CD14-positive monocyte (primary cell): ENCODE results near the gene SCYGR1. TPM values are rescaled to one million over a fixed set of nuclear protein-coding genes. Genes with fewer than 3 reads are reported as not detected.

Source experiments
- DNase-seq, 3 donors: peaks; one replicate each; pipeline ENCODE4 v3.0.0-alpha.2; 2011 to 2022
- H2AFZ ChIP-seq: 2 replicates; pipeline ENCODE4 v1.6.0; 2012; ENCODE audit warnings: mild to moderate bottlenecking, low read depth, low read length, inconsistent platforms; ENCODE audit not compliant: insufficient read depth, poor library complexity, severe bottlenecking
- H3K27ac ChIP-seq, 2 donors: 1 replicate in 1 of 2; 2 replicates in 1 of 2; pipeline ENCODE4 v1.5.1; 2012 to 2013; ENCODE audit warnings: low read length in 2 of 2, control low read depth in 1 of 2, inconsistent platforms in 1 of 2, low read depth in 1 of 2, mild to moderate bottlenecking in 1 of 2
- H3K27me3 ChIP-seq, 2 donors: one replicate each; pipeline versions ENCODE4 v1.6.0 to v1.6.1; 2011 to 2013; ENCODE audit warnings: low read length in 2 of 2; ENCODE audit not compliant: control insufficient read depth in 2 of 2, insufficient read depth in 2 of 2
- H3K36me3 ChIP-seq, 2 donors: replicated peaks in 1 of 2; 1 replicate in 1 of 2; 2 replicates in 1 of 2; pipeline versions ENCODE4 v1.5.1 to v1.6.1; 2012 to 2013; ENCODE audit warnings: low read length in 2 of 2, control low read depth in 1 of 2, inconsistent platforms in 1 of 2, mild to moderate bottlenecking in 1 of 2; ENCODE audit not compliant: insufficient read depth in 2 of 2, control insufficient read depth in 1 of 2
- H3K4me1 ChIP-seq, 2 donors: 1 replicate in 1 of 2; 2 replicates in 1 of 2; pipeline versions ENCODE4 v1.5.1 to v1.6.1; 2012 to 2013; ENCODE audit warnings: low read length in 2 of 2, control low read depth in 1 of 2, inconsistent platforms in 1 of 2, mild to moderate bottlenecking in 1 of 2, moderate library complexity in 1 of 2; ENCODE audit not compliant: insufficient read depth in 2 of 2, control insufficient read depth in 1 of 2
- H3K4me2 ChIP-seq: replicated peaks from 2 replicates; pipeline ENCODE3; 2012; ENCODE audit warnings: low read length, moderate library complexity, mild to moderate bottlenecking; ENCODE audit not compliant: poor library complexity, severe bottlenecking; ENCODE audit errors: extremely low read depth
- H3K4me3 ChIP-seq, 3 experiments: fragments of 200-600 bp in 1 of 3; sonication (generic) in 1 of 3; replicated peaks in 1 of 3; 1 replicate in 2 of 3; 2 replicates in 1 of 3; pipeline ENCODE4 v1.5.1; 2011 to 2013; ENCODE audit warnings: low read length in 3 of 3, mild to moderate bottlenecking in 3 of 3, control low read depth in 2 of 3, low read depth in 2 of 3, inconsistent platforms in 1 of 3, moderate library complexity in 1 of 3
- H3K79me2 ChIP-seq: 2 replicates; pipeline ENCODE4 v1.6.0; 2012; ENCODE audit warnings: mild to moderate bottlenecking, control low read depth, inconsistent platforms, low read length, moderate library complexity; ENCODE audit not compliant: insufficient read depth
- H3K9ac ChIP-seq: 2 replicates; pipeline ENCODE4 v1.6.0; 2017; ENCODE audit warnings: low read length, mild to moderate bottlenecking; ENCODE audit not compliant: insufficient read depth, poor library complexity, severe bottlenecking
- H3K9me3 ChIP-seq, 2 donors: replicated peaks in 1 of 2; 1 replicate in 1 of 2; 2 replicates in 1 of 2; pipeline versions ENCODE4 v1.5.1 to v1.6.1; 2012 to 2013; ENCODE audit warnings: low read length in 2 of 2, control low read depth in 1 of 2; ENCODE audit not compliant: control insufficient read depth in 1 of 2, insufficient read depth in 1 of 2
- H4K20me1 ChIP-seq: 2 replicates; pipeline ENCODE4 v1.6.0; 2012; ENCODE audit warnings: mild to moderate bottlenecking, low read length, control low read depth, moderate library complexity; ENCODE audit not compliant: insufficient read depth
- H3K27ac Mint-ChIP-seq, 7 donors: one replicate each; pipeline ENCODE4 v1.8.0; 2020; ENCODE audit warnings: mild to moderate bottlenecking in 7 of 7, mixed read lengths in 7 of 7, moderate library complexity in 6 of 7, inconsistent platforms in 2 of 7
- H3K27me3 Mint-ChIP-seq, 3 donors: one replicate each; pipeline ENCODE4 v1.8.0; 2021 to 2022; ENCODE audit warnings: low read depth in 3 of 3, mild to moderate bottlenecking in 3 of 3, mixed read lengths in 3 of 3, moderate library complexity in 3 of 3, inconsistent platforms in 1 of 3
- H3K36me3 Mint-ChIP-seq, 2 donors: one replicate each; pipeline ENCODE4 v1.8.0; 2020; ENCODE audit warnings: mixed read lengths in 2 of 2, inconsistent platforms in 1 of 2, mild to moderate bottlenecking in 1 of 2
- H3K4me1 Mint-ChIP-seq: one replicate; pipeline ENCODE4 v1.8.0; 2020; ENCODE audit warnings: mild to moderate bottlenecking, mixed read lengths
- H3K4me3 Mint-ChIP-seq, 2 donors: one replicate each; pipeline ENCODE4 v1.8.0; 2020; ENCODE audit warnings: mild to moderate bottlenecking in 2 of 2, mixed read lengths in 2 of 2, moderate library complexity in 1 of 2
- H3K9me3 Mint-ChIP-seq, 7 donors: one replicate each; pipeline ENCODE4 v1.8.0; 2020 to 2022; ENCODE audit warnings: mixed read lengths in 7 of 7, mild to moderate bottlenecking in 6 of 7, moderate library complexity in 6 of 7, inconsistent platforms in 2 of 7
- CTCF ChIP-seq: fragments of 200-600 bp; IDR thresholded peaks from one replicate; pipeline ENCODE4 v1.8.0; 2022; ENCODE audit warnings: antibody characterized with exemption, mild to moderate bottlenecking
- WGBS: methylation state at CpG from one replicate; pipeline ENCODE4 v1.1.5; 2013; ENCODE audit warnings: missing lambda C conversion rate; ENCODE audit not compliant: insufficient coverage; 5-methylcytosine and 5-hydroxymethylcytosine counted together
- intact Hi-C, 2 donors: fragments of 100-400 bp; cut with micrococcal nuclease; formaldehyde crosslinking; loops; one replicate each; pipeline versions ENCODE4 v1.15.0 to v1.15.1; 2023
- polyA plus RNA-seq, 3 donors: library from polyadenylated mRNA; depleted of rRNA in 1 of 3; unstranded in 2 of 3; stranded (reverse) in 1 of 3; fragments of 300-500 nt in 2 of 3; fragments of >200 nt in 1 of 3; fragmentation: Illumina TruSeq in 2 of 3; gene quantifications; 1 replicate in 2 of 3; 2 replicates in 1 of 3; pipeline ENCODE4 v1.2.3, GENCODE V29; 2012 to 2021

SCYGR1 gene
- polyA plus RNA-seq, 3 donors: not detected

- intact Hi-C loops: loop anchor here (2.0 to 5.0 kb wide), 4 partner anchors 36 to 448 kb away; partner anchors contain the start of gene MFF (in 1 of the 2)
- DNase-seq: peak; percentile 96 to 99 (median 97)
- peak overlapping the region in 1 of 2 donors; percentile 60 for H3K4me3 Mint-ChIP-seq
- no peak overlapping the region for H2AFZ ChIP-seq
- no peaks in the 10 kb centered on the region for H3K79me2 ChIP-seq
- H3K36me3 ChIP-seq: no peaks in the 10 kb centered on the region
- H3K27me3 ChIP-seq: no peaks in the 10 kb centered on the region
- H3K27ac ChIP-seq: peak overlapping the region; percentile 91 to 93
- H4K20me1 ChIP-seq: no peaks in the 10 kb centered on the region
- H3K4me2 ChIP-seq: peak overlapping the region; percentile 38
- H3K4me1 Mint-ChIP-seq: peaks cover 65% of the 10 kb centered on the region
- H3K36me3 Mint-ChIP-seq: peaks cover 2 to 4% of the 10 kb centered on the region in 2 donors
- H3K9me3 ChIP-seq: no peaks in the 10 kb centered on the region
- H3K9ac ChIP-seq: peak overlapping the region; percentile 60
- TF ChIP-seq CTCF: no peak
- 0% methylated on average over 1 of the region's 9 CpGs for WGBS
- peak overlapping the region in 1 of 3 experiments; percentile 43 for H3K4me3 ChIP-seq
- H3K27ac Mint-ChIP-seq: peak overlapping the region; percentile 96 to 100 (median 99)
- H3K4me1 ChIP-seq: peaks cover 58 to 74% of the 10 kb centered on the region in 2 donors
- no peaks in the 10 kb centered on the region for H3K27me3 Mint-ChIP-seq
- H3K9me3 Mint-ChIP-seq: peaks cover 0 to 2% (median 0%) of the 10 kb centered on the region in 7 donors
Measured at GRCh38 chr2:227370791-227371312, 16.9 kb downstream of the SCYGR1 start.

GRCh38 chr2:227370092-227370491 lies 17.7 kb downstream of the SCYGR1 start:
- H3K4me3 ChIP-seq: peak overlapping the region in 1 of 3 experiments; percentile 27
- peaks cover 2 to 4% of the 10 kb centered on the region in 2 donors for H3K36me3 Mint-ChIP-seq
- peak overlapping the region; percentile 96 to 100 (median 99) for H3K27ac Mint-ChIP-seq
- 40% methylated on average over 2 of the region's 8 CpGs for WGBS
- H3K36me3 ChIP-seq: no peaks in the 10 kb centered on the region
- peaks cover 58 to 74% of the 10 kb centered on the region in 2 donors for H3K4me1 ChIP-seq
- no peaks in the 10 kb centered on the region for H3K9me3 ChIP-seq
- peak overlapping the region; percentile 37 to 67 for H3K4me3 Mint-ChIP-seq
- peak overlapping the region; percentile 60 for H3K9ac ChIP-seq
- intact Hi-C loops: loop anchor here (2.0 to 5.0 kb wide), 4 partner anchors 37 to 449 kb away; partner anchors contain the start of gene MFF (in 1 of the 2)
- peak overlapping the region; percentile 91 to 93 for H3K27ac ChIP-seq
- no peak for TF ChIP-seq CTCF
- H4K20me1 ChIP-seq: no peaks in the 10 kb centered on the region
- peaks cover 0 to 2% (median 0%) of the 10 kb centered on the region in 7 donors for H3K9me3 Mint-ChIP-seq
- H3K4me1 Mint-ChIP-seq: peaks cover 66% of the 10 kb centered on the region
- peak; percentile 68 to 69 (median 68) for DNase-seq
- no peaks in the 10 kb centered on the region for H3K27me3 ChIP-seq
- H3K27me3 Mint-ChIP-seq: no peaks in the 10 kb centered on the region
- peak overlapping the region; percentile 10 for H3K4me2 ChIP-seq
- no peak overlapping the region for H2AFZ ChIP-seq
- no peaks in the 10 kb centered on the region for H3K79me2 ChIP-seq
